BE2C (cell line): ENCODE results near the gene CCDC93. TPM values are rescaled to one million over a fixed set of nuclear protein-coding genes. Genes with fewer than 3 reads are reported as not detected.

Experiments
- DNase-seq: peaks from one replicate; pipeline ENCODE4 v3.0.0-alpha.2; 2020
- H3K27me3 ChIP-seq: fragments of 250-450 bp; sonication (Bioruptor Pico); 2 replicates; pipeline ENCODE4 v1.5.1; 2020; ENCODE audit warnings: mild to moderate bottlenecking
- H3K36me3 ChIP-seq: fragments of 250-450 bp; sonication (Bioruptor Pico); 2 replicates; pipeline ENCODE4 v1.5.1; 2020; ENCODE audit warnings: mild to moderate bottlenecking
- H3K4me1 ChIP-seq: fragments of 250-450 bp; sonication (Bioruptor Pico); 2 replicates; pipeline ENCODE4 v1.5.1; 2020
- H3K4me3 ChIP-seq: 2 replicates; pipeline ENCODE4 v1.5.1; 2011; ENCODE audit warnings: low read depth, low read length
- H3K9me3 ChIP-seq: fragments of 250-450 bp; sonication (Bioruptor Pico); 2 replicates; pipeline ENCODE4 v1.5.1; 2020
- polyA plus RNA-seq: library from polyadenylated mRNA; unstranded; fragments of >200 nt; gene quantifications from one replicate; pipeline ENCODE4 v1.2.1, GENCODE V29; 2012; ENCODE audit warnings: low read depth, missing spikeins; ENCODE audit not compliant: insufficient read length, insufficient read depth
- TF ChIP-seq, protein P1 (sequence below): IDR thresholded peaks from 2 replicates; pipeline ENCODE4 v1.5.1; 2012; ENCODE audit warnings: mild to moderate bottlenecking, low read depth, low read length

CCDC93 gene
- 4.5 TPM for polyA plus RNA-seq

DNA sequence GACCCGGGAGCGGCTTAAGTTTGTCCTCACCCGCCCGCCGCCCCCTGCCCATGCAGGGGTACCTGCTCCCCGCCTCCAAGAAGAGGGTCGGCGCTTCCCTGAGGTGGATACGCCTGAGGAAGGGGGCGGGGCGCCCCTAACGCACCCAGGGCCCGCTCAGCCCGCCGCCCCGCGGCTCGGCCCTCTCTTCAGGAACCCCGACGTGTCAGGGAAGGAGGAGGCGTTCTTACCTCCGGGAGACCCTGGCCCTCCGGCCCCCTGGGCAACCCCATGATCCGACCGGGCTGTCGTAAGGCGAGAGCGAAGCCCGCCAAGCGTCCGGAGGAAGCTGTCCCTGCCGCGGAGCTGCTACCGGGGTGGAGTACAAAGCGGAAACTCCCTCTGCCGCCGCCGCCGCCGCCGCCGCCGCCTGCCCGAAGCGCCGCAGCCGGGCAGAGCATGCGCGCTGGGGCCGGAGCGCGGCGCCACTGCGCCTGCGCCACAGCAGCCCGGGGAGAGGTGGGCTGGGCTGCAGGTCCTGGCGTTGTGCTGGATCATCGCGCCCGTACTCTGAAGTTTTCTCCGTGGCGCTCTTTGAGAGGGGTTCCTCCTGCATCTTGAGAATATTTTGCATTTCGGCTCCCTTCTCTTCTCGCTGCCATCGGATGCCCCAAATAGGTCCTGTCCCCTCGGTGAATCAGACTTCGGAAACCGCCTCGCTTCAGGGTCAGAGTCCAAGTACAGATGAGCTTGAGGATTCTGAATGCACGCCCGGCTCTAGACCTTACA, at the start of gene CCDC93:
Gene CCDC93 (minus strand): TSS at position 347 of the 768 bp plus-strand sequence. CDS start 75 bp downstream, at position 272.
- peak; percentile 77 for DNase-seq
- Histone ChIP-seq H3K9me3 (no peaks in the 10 kb centered on the region), H3K4me1 (no peaks in the 10 kb centered on the region), H3K27me3 (no peaks in the 10 kb centered on the region), H3K4me3 (peak within 1 kb of the TSS; percentile 76), H3K36me3 (no peaks in the 10 kb centered on the region)
- TF ChIP-seq, protein P1, sequence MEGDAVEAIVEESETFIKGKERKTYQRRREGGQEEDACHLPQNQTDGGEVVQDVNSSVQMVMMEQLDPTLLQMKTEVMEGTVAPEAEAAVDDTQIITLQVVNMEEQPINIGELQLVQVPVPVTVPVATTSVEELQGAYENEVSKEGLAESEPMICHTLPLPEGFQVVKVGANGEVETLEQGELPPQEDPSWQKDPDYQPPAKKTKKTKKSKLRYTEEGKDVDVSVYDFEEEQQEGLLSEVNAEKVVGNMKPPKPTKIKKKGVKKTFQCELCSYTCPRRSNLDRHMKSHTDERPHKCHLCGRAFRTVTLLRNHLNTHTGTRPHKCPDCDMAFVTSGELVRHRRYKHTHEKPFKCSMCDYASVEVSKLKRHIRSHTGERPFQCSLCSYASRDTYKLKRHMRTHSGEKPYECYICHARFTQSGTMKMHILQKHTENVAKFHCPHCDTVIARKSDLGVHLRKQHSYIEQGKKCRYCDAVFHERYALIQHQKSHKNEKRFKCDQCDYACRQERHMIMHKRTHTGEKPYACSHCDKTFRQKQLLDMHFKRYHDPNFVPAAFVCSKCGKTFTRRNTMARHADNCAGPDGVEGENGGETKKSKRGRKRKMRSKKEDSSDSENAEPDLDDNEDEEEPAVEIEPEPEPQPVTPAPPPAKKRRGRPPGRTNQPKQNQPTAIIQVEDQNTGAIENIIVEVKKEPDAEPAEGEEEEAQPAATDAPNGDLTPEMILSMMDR = no peak

DNA sequence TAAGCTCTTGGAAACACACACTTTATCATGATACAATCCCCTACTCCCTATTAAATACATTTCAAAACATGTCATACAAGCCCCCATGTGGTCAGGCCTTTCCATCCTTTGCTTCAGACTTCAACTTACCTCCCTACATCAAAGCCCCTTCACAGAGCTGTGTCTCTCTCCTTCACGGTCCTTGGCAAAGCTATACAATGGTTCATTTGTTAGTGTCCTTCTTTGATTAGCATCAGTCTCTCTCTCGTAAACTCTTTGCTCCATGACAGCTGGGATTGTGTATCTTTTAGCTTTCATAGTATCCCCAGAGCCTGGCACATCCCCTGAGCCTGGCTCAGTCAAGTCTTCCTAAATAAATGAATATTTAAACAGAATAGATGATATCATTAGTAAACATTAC, 48.8 kb upstream of the CCDC93 start:
- TF ChIP-seq, protein P1 = no peak
- H3K4me1 ChIP-seq = no peaks in the 10 kb centered on the region

GRCh38 chr2:118062048-118062447, 48.2 kb upstream of the CCDC93 start:
- H3K27me3 ChIP-seq = no peaks in the 10 kb centered on the region
- H3K4me1 ChIP-seq = no peaks in the 10 kb centered on the region
- no peak overlapping the region for H3K4me3 ChIP-seq
- DNase-seq = no peak
- H3K36me3 ChIP-seq = no peaks in the 10 kb centered on the region
- TF ChIP-seq, protein P1 = no peak
- no peaks in the 10 kb centered on the region for H3K9me3 ChIP-seq

More for the DNA sequence above, 48.8 kb upstream of the CCDC93 start:
- DNase-seq = no peak
- no peaks in the 10 kb centered on the region for H3K36me3 ChIP-seq
- no peaks in the 10 kb centered on the region for H3K27me3 ChIP-seq
- no peak overlapping the region for H3K4me3 ChIP-seq
- no peaks in the 10 kb centered on the region for H3K9me3 ChIP-seq

DNA sequence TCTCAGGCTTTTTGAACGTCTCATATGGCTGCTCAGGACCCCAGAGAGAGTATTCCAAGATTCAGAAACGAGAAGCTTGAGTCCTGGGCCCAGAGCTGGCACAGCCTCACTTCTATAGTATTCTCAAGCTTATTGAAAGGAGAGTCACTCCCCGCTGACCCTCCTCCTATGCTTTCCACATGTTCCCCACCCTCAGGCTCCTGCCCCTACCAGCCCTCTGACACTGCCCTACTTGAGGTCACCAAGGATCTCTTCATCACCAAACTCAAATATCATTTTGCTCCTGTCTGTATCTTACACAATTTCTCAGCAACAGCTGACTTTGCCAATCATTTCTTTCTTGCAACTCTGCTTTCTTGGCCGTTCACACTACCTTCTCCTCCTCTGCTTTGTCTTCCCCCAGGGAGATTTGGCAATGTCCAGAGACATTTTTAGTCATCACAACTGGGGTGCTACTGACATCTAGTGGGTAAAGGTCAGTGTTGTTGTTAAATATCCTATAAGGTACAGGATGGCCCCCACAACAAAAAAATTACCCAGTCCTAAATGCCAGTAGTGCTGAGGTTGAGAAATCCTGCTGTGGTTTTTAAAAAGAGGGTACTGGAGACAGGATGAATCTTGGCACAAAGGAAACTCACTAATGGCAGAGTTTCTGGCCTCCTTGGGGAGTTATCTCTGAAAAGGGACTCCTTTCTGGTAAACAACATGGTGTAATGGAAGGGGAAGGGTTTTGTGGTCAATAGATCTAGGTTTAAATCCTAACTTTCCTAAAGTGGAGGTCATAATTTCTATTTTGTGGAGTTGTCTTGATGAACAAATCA, 47.5 kb upstream of the CCDC93 start:
- Histone ChIP-seq H3K27me3 (no peaks in the 10 kb centered on the region), H3K4me1 (no peaks in the 10 kb centered on the region), H3K36me3 (no peaks in the 10 kb centered on the region), H3K4me3 (no peak overlapping the region), H3K9me3 (no peaks in the 10 kb centered on the region)
- TF ChIP-seq, protein P1 = peak; percentile 18; the same call in 1 of the 2 replicates
- DNase-seq = no peak

DNA sequence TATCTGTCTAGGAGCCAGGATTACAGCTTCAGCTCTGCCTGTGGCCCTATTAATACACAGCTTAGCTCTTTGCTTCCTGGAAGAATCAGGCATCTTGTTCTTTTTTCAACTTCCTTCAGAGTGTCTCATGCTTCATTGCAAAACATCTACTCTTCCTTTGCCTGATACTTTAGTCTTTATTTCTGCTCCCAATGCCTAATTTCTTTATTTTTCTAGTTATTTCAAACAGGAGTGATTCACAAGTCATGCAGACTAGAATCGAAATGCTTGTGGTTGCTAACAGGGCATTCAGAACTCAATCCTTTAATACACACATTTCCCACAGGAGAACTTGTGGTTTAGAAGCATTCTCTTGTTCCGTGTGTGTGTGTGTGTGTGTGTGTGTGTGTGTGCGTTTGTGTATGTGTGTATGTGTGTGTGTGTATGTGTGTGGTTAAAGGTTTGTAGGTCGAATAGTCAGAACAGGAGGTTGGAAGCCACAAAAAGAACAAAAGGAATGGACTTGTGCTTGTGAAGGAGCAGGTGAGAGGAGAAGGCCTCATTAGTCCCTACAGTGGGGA, 46.1 kb upstream of the CCDC93 start:
- Histone ChIP-seq H3K27me3 (no peaks in the 10 kb centered on the region), H3K36me3 (no peaks in the 10 kb centered on the region), H3K9me3 (no peaks in the 10 kb centered on the region), H3K4me3 (no peak overlapping the region), H3K4me1 (no peaks in the 10 kb centered on the region)
- no peak for DNase-seq
- TF ChIP-seq, protein P1 = no peak
